NCI-H1417 treated with DMSO at 0.1 percent for 48 hours (cell line): ENCODE data around the gene LRP1B.

Experiments
- DNase-seq: peaks from one replicate; lab custom pipeline; 2025; lab: John Stamatoyannopoulos, UW

The LRP1B gene

DNA sequence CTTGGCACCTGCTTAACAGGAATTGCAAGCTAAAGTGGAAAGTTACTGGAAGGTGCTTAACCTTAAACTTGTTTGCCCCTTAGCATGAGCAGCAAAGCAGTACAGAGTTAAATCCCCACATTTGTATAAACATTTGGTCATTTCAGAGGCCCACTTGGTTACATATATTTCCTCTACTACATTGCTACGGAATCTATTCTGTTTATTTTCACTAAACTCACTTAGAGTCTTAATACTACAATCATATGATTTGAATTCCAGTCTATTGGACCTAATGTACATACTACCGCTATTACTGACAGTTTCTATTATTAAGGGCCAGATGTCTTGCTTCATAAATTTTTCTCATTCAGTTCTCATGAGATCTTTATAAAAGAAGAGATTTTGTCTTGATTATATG, 1294.0 kb downstream of the LRP1B start:
- DNase-seq: no peak

DNA sequence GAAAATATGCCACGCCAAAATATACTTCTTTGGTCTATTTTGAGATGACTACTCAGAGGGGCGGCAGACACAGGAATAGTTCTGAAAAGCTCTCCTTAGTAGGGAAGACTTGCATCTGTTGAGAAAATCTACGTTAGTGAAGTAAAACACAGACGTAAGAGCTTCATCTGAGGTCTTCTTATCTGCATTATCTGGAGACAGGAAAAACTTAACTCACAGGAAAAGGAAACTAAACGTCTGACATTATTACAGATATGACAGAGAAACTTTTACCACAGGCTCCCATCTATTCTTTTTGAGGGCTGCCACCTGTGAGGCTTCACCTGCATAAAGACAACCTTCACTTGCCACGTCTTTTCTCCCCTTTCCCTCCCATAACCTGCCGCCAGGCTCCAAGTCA, 1295.7 kb downstream of the LRP1B start:
- no peak for DNase-seq

DNA sequence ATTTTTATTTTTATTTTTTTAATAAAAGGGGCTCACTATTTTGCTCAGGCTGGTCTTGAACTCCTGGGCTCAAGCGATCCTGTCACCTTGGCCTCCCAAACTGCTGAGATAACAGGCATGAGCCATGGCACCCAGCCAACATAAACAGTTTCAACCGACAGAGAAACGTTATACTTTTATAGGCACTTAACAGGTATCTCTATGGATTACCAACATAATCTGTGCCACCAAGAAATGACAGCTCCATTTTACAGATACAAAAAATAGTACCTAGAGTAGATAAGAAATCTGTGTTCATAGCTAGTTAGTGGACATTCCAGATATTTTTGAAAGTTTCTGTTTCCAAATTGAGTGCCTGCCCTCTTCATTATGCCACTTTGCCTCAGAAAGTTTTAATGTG, 1316.7 kb downstream of the LRP1B start:
- no peak for DNase-seq

DNA sequence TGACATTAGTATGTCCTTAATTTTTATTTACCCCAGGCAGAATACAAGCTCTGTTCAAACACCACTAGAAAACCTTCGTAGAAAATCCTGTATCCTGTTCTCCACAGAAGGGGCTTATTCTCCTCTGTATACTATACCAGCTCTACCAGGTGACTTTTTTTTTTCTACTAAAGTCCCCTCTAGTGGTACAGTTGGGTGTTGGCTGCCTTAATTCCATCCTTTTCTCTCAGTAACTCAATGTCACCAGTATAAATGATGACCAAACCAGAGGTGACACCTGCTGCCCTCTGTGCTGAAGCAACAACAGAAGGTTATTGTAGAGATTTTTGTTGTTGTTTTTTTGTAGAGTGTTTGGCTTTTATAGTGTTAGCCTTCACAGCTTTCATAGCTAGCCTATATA, 1322.0 kb downstream of the LRP1B start:
- DNase-seq: no peak

DNA sequence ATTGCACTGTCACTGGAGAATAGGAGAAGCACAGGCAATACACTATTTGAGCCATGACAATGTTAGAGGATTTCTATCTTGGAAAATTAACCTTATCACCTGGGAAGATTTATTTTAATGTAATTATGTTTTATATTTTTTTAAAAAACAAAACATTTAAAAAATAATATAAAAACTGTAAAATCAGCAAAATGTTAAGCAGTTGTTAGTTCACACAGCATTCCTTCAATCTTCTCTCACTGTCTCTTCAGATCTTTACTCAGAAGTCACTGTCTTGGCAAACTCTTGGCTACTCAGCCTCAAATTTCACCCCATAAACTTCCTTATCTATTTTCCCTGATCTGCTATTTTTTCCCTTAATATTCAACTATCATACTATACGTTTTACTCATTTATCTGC, 1322.6 kb downstream of the LRP1B start:
- DNase-seq: no peak

DNA sequence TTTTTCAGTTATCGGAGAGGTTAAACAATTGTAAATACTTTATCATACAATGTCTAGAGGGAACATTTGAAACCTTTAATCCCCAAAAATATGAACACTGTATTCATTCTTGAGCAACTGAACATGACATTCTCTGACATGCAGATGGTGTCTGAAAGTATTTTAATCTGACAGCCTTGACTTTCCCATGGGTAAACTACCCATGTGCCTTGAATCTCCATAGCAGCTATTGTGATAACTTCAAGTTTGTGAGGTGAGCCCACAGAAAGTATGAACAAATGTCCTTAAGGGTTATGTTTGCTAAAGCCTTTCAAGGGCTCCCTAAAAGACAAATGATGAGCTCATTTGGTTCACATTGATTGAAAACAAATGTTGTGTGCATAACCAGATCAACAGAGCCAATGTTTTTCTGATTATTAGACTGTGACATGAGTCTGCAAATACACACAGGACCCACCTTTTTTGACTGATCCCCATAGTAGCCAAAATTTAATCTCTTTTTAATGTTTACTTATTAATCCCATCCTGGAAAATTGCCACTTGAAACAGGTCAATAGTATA, 1326.0 kb downstream of the LRP1B start:
- no peak for DNase-seq

DNA sequence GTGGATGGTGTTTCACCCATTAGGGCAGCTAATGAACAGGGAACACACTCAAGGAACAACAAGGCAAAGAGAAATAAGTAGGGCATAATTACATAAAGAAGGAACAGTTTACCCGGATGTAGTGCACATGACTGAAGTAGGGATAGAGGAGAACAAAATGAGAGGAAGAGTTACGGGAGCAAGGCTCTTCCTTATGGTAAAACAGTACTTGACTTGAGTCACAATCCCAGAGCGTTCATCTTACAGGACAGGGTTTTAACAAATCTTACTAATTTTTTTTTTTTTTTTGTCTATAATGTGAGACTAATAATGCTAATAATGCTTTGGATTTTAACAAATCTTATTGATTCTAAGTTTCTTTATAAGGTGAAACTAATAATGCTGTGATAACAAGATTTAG, 1329.5 kb downstream of the LRP1B start:
- no peak for DNase-seq

DNA sequence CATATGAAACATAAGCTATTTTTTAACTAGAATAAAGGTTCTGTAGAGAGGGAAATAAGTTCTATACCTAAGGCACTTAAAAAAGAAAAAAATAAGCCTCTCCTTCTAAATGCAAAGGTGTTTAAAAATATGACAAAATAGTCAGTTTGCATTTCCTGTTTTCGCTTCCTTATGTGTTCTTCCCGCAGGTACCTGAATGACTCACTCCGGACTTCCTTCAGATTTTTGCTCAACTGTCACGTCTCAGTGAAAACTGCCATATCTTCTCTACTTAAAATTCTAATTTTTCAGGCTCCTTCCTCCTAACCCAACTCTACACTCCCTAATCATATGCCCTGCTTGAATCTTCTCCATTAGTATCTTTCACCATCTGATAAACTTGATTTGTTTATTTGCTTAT, 1333.1 kb downstream of the LRP1B start:
- no peak for DNase-seq

DNA sequence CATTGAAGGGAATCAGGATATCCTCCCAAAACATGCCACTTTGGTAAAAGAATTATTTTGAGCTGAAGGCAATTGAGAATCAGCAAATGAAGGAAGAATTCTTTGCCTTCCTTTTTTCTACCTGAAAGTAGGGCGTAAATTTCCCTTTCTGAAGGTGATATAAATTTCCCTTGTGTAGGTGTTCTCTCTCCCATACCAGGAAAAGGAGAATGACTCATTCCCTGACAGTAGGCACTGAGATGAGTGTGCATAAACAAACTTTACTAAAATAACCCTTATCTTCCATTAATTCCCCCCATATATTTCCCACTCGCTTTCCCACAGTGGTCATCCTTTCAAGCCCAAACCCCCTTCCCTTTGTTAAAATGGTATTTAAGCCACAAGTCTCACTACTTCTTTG, 1339.0 kb downstream of the LRP1B start:
- DNase-seq: no peak

DNA sequence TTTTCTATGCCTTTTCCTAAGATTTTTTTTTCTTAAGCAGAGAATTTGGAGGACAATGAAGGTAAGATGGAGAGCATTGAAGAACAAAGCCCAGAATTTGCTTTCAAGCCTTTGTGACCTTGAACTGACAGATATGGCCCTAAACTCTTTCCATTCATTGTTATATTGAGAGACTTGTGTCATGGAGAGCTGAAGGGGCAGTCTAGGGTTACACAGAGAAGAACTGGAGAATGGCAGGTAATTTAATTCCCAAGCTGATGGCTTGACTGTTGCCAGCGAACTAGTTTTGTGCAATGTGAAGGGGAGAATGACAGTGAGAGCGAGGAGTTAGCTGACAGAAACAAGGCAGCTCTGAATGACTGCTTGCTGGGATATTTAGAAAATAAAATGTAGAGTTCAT, 1344.2 kb downstream of the LRP1B start:
- no peak for DNase-seq

DNA sequence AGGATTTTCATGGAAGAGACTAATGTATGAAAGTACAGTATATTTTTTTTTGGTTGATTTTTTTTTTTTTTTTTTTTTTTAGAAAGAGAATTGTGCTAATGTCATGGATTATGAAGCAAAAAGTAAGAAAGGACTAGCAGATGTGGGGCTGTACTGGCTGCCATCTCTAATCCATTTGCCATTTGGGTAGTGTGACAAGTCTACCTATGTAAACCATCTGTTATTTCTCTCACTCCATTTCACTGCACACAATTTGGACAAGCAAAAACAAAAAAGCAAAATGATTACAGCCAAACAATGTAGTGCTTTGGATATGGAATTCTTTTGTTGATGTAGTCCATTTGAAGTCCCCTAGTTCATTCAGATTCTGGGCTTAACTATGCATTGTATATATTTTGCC, 1355.4 kb downstream of the LRP1B start:
- DNase-seq: no peak

DNA sequence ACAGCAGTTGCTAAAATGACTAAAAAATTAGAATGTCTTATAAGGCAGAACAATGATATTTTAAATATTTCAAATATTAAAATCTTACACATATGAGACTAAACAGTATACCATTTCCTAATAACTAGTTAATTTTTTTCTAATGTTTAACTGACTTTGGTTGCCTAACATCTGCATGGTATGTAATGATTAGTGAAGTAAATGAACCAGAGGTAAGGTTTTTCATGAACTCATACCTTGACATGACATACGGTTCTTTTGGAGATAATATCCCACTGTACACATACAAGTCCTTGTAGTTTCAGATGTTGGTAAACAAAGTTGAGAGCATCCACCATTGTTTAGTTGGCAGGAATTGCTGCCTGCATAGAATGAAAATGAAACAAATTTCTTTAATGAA, 1360.2 kb downstream of the LRP1B start:
- DNase-seq: no peak

DNA sequence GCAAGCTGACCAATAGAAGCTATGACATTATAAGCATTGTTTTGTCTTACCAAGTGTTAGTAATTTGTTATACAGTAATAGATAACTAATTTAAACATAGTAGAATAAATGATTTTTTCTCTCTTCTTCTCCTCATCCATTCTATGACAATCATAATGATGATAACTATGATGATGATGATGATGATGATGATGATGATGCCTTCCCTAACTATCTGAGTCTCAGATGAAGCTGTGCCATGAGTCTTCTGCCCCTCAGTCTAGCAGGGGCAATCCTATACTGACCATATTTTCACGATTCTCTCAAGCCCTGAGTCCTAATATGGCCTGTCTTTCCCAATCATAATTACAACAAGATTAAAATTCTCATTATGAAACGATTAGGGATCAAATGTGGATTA, 1369.0 kb downstream of the LRP1B start:
- no peak for DNase-seq

DNA sequence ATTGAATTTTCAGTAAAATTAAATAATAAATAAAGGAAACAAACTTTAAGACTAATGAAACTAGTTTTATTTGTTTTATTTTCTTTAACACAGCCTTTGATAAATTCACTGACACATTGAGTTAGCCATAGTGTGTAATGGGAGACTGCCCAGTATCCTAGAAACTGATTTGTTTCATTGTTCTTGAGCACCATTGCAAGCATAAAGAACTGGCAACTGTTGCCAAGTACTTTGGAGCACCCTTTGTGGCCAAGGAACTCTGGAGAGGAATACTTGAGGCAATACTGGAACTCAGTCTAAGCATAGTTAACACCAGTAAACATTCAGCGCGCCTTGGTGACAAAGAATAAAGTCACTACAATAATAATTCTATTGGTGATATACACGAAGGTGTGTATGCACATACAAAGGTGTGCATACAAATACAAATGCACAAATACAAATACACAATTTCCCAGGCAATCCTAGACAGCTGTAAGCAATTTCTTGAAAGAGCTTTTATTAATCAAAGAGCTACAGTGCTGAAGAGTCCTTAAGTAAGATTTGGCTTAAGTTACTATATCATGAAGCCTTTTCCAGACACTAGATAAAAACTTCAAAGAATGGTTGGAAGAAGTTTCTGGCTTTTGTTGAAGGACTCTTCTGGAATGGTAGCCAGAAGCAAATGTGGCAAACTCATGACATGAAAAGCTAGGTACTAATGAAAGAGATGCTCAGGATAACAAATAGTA, 1371.2 kb downstream of the LRP1B start:
- DNase-seq: no peak

DNA sequence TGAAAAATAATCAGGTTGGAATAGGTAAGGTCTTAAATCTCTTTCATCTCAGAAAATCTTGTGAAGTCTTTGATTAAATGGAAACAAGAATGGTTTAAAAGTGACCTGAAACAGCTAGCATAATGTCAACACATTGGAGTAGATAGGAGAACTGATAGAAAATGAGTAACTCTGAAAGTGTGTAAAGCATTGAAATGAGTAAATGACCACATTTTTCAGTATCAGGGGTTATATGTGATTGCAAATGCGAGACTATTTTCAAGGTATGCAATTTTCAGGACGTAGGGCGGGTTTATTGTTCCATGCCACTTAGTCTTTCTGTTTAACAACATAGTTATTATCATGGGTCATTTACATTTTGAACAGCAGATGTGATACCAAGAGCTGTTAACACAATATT, 1383.2 kb downstream of the LRP1B start:
- no peak for DNase-seq

DNA sequence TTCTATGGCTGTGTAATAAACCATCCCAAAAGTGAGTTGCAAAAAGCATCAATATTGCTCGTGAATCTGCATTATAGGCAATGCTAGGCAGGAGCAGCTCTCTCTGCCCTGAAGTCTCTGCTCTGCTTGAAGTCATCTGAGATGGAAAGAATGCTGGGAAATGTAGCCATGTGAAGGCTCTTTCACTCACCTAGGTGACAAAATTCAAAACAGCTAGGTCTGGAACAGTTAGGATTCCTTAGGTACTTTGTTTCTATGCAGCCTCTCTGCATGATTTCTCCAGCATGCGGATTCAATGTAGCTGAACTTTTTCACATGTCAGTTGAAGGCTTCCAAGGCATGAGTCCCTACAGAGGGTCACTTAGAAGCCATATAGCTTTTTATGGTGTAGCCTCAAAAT, 1383.7 kb downstream of the LRP1B start:
- no peak for DNase-seq

DNA sequence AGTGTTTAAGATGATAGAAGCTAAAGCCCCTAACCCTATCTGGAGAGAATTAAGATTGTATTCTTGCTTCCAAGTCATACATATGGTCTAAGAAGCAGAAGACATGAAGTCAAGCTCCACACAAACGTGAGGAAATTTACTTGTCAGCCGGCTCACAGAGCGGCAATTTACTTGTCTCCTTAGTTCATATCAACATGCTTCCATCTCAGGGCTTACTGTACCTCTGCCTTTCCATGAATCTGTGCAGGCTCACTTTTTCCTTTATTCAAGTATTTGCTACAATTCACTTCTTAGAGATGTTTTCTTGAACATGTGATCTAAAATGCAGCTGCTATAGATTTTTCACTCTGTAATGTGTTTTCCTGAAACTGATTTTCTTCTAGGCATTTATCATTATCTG, 1386.4 kb downstream of the LRP1B start:
- no peak for DNase-seq

DNA sequence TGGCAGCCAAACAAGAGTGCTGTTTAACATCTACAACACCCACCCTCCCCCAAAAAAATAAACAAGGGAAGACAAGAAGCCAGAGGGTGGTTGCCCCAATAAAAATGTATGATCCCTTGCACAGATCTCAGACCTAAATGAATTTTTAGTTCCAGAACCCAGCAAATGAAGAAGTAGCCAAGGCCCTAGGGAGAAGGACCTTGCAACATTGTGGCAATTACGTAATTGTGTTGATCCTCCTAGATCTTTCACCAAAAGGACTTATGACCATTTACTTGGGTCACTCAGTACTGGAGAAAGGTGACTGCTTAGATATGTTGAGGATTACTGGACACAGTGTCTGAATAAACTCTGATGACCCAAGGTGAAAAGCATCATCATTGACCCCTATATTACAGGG, 1393.8 kb downstream of the LRP1B start:
- no peak for DNase-seq

DNA sequence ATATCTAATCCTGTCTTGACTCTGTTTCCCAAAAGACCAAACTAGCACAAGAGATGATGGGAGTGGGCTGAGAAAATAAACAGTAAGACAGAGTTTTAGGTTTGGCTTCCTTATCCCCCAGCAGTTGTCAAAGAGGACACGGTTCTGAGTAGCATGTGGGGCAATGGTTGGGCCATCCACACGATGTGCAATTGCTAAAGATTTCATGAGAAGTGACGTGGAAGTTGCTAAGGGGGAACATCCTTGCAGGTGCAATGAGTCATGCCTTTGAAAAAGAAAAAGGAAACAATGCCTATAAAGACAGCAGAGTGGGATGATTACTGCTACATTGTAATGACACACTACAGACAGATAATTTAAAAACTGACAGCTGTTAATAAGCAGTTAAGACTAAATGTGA, 1395.8 kb downstream of the LRP1B start:
- peak; percentile 46 for DNase-seq

DNA sequence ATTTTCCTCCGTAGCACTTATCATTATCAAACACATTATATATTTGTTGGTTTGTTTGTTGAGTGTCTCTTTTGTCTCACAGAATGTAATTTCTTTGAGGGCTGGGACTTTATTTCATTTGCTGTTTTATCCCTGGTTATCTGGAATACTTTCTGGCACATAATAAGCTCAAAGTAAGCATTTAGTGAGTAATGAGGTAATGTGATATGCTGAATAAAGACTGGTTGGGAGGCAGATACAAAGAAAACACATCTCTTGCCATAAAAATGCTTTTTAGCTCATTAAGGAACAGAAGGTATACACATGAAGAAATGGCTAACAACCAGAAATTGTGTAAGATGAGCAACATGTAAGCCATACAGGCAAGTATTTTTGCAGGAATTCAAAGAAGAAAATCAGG, 1411.8 kb downstream of the LRP1B start:
- no peak for DNase-seq

DNA sequence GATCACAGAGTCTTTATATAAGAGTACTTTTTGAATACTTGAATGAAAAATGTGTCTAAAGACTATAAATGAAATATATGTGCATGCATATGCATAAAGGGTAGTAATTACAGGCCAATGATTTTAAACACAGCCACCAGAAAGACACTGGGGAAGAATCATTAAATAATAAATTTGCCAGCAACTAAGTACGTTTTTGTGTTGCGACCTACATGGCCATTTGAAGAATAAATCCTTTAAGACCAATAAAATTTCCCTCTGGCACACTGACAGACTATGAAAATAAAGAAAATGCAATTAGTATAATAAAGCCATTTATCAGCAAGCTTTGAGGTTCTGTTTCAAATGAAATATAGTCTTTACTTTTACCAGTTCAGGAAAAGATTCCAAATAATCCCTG, 1413.3 kb downstream of the LRP1B start:
- DNase-seq: no peak

DNA sequence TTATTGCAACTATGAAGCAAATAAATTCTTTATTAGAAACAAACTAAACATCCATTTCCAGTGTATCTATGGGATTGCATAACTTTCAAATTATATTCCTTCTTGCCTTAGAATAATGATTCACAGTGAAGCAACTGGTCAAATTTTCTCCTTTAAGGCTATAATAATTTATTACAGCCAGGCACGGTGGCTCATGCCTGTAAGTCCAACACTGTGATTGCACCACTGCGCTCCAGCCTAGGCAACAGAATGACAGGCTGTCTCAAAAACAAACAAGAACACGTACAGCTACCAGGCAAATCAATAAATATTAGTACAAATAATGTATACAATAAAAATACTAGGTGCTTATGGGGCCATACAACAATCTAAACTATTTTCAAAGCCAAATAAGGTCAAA, 1416.2 kb downstream of the LRP1B start:
- no peak for DNase-seq

DNA sequence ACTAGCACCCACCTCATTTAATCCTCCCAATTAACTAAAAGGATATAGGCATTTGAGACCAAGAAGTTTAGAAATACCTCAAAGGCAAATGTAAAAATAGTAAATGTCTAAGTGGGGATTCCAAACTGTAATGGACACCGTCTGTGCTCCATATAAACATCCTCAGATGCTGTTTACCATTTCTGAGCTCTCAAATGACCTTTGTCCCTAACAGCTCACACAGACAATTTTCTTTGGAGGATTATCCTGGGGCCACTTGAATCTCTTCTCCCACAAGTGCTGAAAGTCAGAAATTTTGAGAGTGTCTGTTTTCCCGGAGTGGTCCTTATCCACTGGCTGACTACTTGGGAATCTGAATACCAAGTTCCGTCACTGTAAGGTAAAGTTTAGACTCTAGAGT, 1418.9 kb downstream of the LRP1B start:
- DNase-seq: no peak

DNA sequence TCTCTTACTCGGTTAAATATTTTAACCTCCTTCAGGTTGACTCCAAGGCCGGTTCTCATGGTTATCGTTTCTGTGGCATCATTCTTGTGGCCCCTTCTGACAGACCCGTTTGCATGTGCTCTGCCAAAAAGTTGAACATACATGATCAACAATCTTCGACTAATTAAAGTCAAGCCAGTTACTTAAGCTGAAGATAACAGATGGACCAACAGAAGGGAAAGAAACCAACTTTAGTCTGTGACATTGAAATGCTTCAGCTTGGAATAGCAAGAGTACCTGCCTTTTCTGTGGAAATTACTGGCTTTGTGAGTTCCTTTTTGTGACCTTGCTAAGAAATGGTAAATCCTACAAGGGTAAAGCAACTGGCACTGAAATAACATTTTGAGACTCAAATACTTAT, 1429.1 kb downstream of the LRP1B start:
- DNase-seq: no peak
